Ovary (tissue), 9 donors: ENCODE results near the gene LEFTY2. TPM values are rescaled to one million over a fixed set of nuclear protein-coding genes. Genes with fewer than 3 reads are reported as not detected.

ENCODE experiments used
- DNase-seq, 5 donors: peaks; one replicate each; pipeline ENCODE4 v3.0.0-alpha.2; 2019 to 2020
- H3K27ac ChIP-seq, 2 donors: fragments of 200-600 bp; one replicate each; pipeline versions ENCODE4 v1.5.1 to v1.8.0; 2019 to 2022
- H3K27me3 ChIP-seq: fragments of 200-600 bp; one replicate; pipeline ENCODE4 v1.8.0; 2022
- H3K36me3 ChIP-seq: fragments of 200-600 bp; sonication (generic); one replicate; pipeline ENCODE4 v1.5.1; 2019
- H3K4me1 ChIP-seq: one replicate; pipeline ENCODE4 v1.8.1; 2013; ENCODE audit warnings: mild to moderate bottlenecking, moderate library complexity; ENCODE audit not compliant: insufficient read depth
- H3K4me3 ChIP-seq: fragments of 200-600 bp; sonication (generic); one replicate; pipeline ENCODE4 v1.5.1; 2017
- H3K9me3 ChIP-seq, 2 donors: fragments of 200-600 bp in 1 of 2; sonication (generic) in 1 of 2; one replicate each; pipeline versions ENCODE4 v1.5.1 to v1.8.1; 2013 to 2019; ENCODE audit warnings: mild to moderate bottlenecking in 1 of 2, moderate library complexity in 1 of 2
- EP300 ChIP-seq: sonication (generic); formaldehyde crosslinking; IDR thresholded peaks from one replicate; pipeline ENCODE4 v1.6.1; 2017; ENCODE audit warnings: antibody characterized with exemption
- POLR2A ChIP-seq: fragments of 450-650 bp; IDR thresholded peaks from one replicate; pipeline ENCODE4 v1.6.1; 2017; ENCODE audit warnings: antibody characterized with exemption, mild to moderate bottlenecking, moderate library complexity
- WGBS, 3 donors: extraction: QIAGEN DNeasy Blood & Tissue Kit in 1 of 3; methylation state at CpG; one replicate each; pipeline versions ENCODE4 v1.1.5 to v1.1.7; 2013 to 2017; 5-methylcytosine and 5-hydroxymethylcytosine counted together
- intact Hi-C, 4 donors: fragments of 100-400 bp; cut with DNase I; formaldehyde crosslinking; loops; one replicate each; pipeline versions ENCODE4 v1.11.0 to v1.15.1; 2022 to 2023
- polyA plus RNA-seq, 2 donors: library from polyadenylated mRNA; stranded (reverse); fragments of 200-250 nt in 1 of 2; fragments of 350-450 nt in 1 of 2; fragmentation: Illumina TruSeq in 1 of 2; extraction: RNeasy Lipid Tissue Mini Kit (QIAGEN cat#74804) in 1 of 2; gene quantifications; one replicate each; pipeline ENCODE4 v1.2.3, GENCODE V29; 2013 to 2014
- total RNA-seq, 7 donors: library from RNA; depleted of rRNA in 2 of 7; stranded (reverse); fragments of >200 nt in 2 of 7; fragmentation: NEBNext Ultra II Directional in 3 of 7; extraction: Animal tissue kit (Norgen Biotek cat#: 25700) in 3 of 7; gene quantifications; one replicate each; pipeline versions ENCODE4 v1.1.0 to v1.2.4, GENCODE V29; 2016 to 2023
- TF ChIP-seq, protein P1 (sequence below), 3 donors: fragments of 450-650 bp in 2 of 3; fragments of 200-600 bp in 1 of 3; IDR thresholded peaks; one replicate each; pipeline versions ENCODE4 v1.5.1 to v1.8.0; 2016 to 2022; ENCODE audit warnings: antibody characterized with exemption in 3 of 3, mild to moderate bottlenecking in 1 of 3
- donor health status: DM: no; HTN: no; CAD: no; lungs with moderate emphysema.
- donor health status: DM: no; HTN: no; CAD: no.
- donor health status: Bipolar disorder and iron deficiency.
- donor health status: DM: yes; HTN: yes; CAD: no.
- donor health status: DM: no; HTN: no; CAD: no.
- donor health status: DM: yes; HTN: yes; CAD: no.

Gene LEFTY2
- total and polyA plus RNA-seq, 9 donors, result 9.7 to 196 (median 21.4) TPM

GRCh38 chr1:225917101-225917500 is 23.9 kb downstream of the LEFTY2 start:
- no peaks in the 10 kb centered on the region for H3K9me3 ChIP-seq
- TF ChIP-seq, protein P1, sequence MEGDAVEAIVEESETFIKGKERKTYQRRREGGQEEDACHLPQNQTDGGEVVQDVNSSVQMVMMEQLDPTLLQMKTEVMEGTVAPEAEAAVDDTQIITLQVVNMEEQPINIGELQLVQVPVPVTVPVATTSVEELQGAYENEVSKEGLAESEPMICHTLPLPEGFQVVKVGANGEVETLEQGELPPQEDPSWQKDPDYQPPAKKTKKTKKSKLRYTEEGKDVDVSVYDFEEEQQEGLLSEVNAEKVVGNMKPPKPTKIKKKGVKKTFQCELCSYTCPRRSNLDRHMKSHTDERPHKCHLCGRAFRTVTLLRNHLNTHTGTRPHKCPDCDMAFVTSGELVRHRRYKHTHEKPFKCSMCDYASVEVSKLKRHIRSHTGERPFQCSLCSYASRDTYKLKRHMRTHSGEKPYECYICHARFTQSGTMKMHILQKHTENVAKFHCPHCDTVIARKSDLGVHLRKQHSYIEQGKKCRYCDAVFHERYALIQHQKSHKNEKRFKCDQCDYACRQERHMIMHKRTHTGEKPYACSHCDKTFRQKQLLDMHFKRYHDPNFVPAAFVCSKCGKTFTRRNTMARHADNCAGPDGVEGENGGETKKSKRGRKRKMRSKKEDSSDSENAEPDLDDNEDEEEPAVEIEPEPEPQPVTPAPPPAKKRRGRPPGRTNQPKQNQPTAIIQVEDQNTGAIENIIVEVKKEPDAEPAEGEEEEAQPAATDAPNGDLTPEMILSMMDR (IDR thresholded peaks at IDR 0.05), result no peak
- no peak for TF ChIP-seq EP300
- TF ChIP-seq POLR2A, result no peak
- WGBS, 3 donors, result 89 to 93% (median 91%) methylated on average over 3 of the region's 3 CpGs
- no peak for DNase-seq
- peaks cover 6% of the 10 kb centered on the region for H3K4me1 ChIP-seq
- no peak overlapping the region for H3K27ac ChIP-seq
- no peaks in the 10 kb centered on the region for H3K27me3 ChIP-seq
- H3K4me3 ChIP-seq, result no peak overlapping the region
- no peaks in the 10 kb centered on the region for H3K36me3 ChIP-seq
- intact Hi-C loops, result loop anchor here in 2 of 4 donors (10.0 kb wide), 2 partner anchors 142 to 362 kb away; partner anchors contain the start of gene SRP9 (in 2 of the 2)

GRCh38 chr1:225915538-225915991 is 25.5 kb downstream of the LEFTY2 start:
- 80 to 89% (median 85%) methylated on average over 7 of the region's 7 CpGs for WGBS, 3 donors
- Histone ChIP-seq H3K4me1 (peaks cover 8% of the 10 kb centered on the region), H3K27ac (no peak overlapping the region), H3K9me3 (no peaks in the 10 kb centered on the region), H3K36me3 (no peaks in the 10 kb centered on the region), H3K27me3 (no peaks in the 10 kb centered on the region), H3K4me3 (no peak overlapping the region)
- TF ChIP-seq EP300, result no peak
- TF ChIP-seq, protein P1 (IDR thresholded peaks at IDR 0.05), result no peak
- no peak for TF ChIP-seq POLR2A
- intact Hi-C loops, result loop anchor here in 2 of 4 donors (10.0 kb wide), 2 partner anchors 141 to 361 kb away; partner anchors contain the start of gene SRP9 (in 2 of the 2)
- no peak for DNase-seq

GRCh38 chr1:225914947-225915346 is 26.1 kb downstream of the LEFTY2 start:
- H3K4me1 ChIP-seq, result peaks cover 6% of the 10 kb centered on the region
- TF ChIP-seq POLR2A (no peak), EP300 (no peak)
- TF ChIP-seq, protein P1 (IDR thresholded peaks at IDR 0.05), result no peak
- no peaks in the 10 kb centered on the region for H3K36me3 ChIP-seq
- intact Hi-C loops, result loop anchor here (5.0 to 10.0 kb wide), 5 partner anchors 140 to 443 kb away; partner anchors contain the start of gene SRP9 (in 2 of the 4)
- DNase-seq, result no peak
- no peak overlapping the region for H3K4me3 ChIP-seq
- no peaks in the 10 kb centered on the region for H3K9me3 ChIP-seq
- WGBS, 3 donors, result 86 to 88% (median 88%) methylated on average over 6 of the region's 6 CpGs
- H3K27ac ChIP-seq, result no peak overlapping the region
- H3K27me3 ChIP-seq, result no peaks in the 10 kb centered on the region

DNA sequence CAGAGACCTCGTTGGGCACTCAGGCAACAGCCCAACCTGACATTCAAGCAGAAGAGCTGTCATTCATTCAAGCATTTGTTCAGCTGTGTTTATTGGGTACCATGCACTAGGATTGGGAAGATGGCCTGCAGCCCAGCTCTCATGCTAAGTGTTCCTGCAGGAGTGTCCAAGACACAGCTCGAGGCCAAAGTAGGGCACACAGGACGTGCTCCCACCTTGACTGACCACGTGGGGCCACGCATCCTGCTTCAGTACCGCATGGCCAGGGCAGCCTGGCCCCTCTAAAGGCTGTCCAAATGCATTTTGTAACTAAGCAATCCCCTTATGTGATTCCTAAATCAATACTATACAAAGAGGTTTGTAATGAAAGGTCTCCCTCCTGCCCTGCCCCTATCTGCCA is 26.6 kb downstream of the LEFTY2 start:
- H3K4me1 ChIP-seq, result peaks cover 3% of the 10 kb centered on the region
- H3K27ac ChIP-seq, result no peak overlapping the region
- H3K9me3 ChIP-seq, result no peaks in the 10 kb centered on the region
- intact Hi-C loops, result loop anchor here (5.0 to 10.0 kb wide), 5 partner anchors 140 to 442 kb away; partner anchors contain the start of gene SRP9 (in 2 of the 4)
- no peaks in the 10 kb centered on the region for H3K36me3 ChIP-seq
- TF ChIP-seq POLR2A, result no peak
- TF ChIP-seq, protein P1 (IDR thresholded peaks at IDR 0.05), result no peak
- TF ChIP-seq EP300, result no peak
- no peak overlapping the region for H3K4me3 ChIP-seq
- no peaks in the 10 kb centered on the region for H3K27me3 ChIP-seq
- DNase-seq, result no peak
- 87 to 90% (median 87%) methylated on average over 6 of the region's 6 CpGs for WGBS, 3 donors
